Stomach smooth muscle (tissue), 2 donors: ENCODE data around the gene MRPS21.

Source experiments
- H3K27ac ChIP-seq: one replicate; pipeline ENCODE4 v1.7.0; 2013; ENCODE audit warnings: mild to moderate bottlenecking, low read length, inconsistent platforms
- H3K27me3 ChIP-seq, 2 donors: one replicate each; pipeline ENCODE4 v1.7.0; 2013; ENCODE audit warnings: low read length in 2 of 2; ENCODE audit not compliant: insufficient read depth in 2 of 2, control insufficient read depth in 1 of 2
- H3K36me3 ChIP-seq, 2 donors: one replicate each; pipeline ENCODE4 v1.7.0; 2013; ENCODE audit warnings: low read length in 2 of 2; ENCODE audit not compliant: control insufficient read depth in 2 of 2, insufficient read depth in 2 of 2
- H3K4me1 ChIP-seq: one replicate; pipeline ENCODE4 v1.7.0; 2013; ENCODE audit warnings: low read length; ENCODE audit not compliant: control insufficient read depth, insufficient read depth
- H3K4me3 ChIP-seq, 2 donors: one replicate each; pipeline ENCODE4 v1.7.0; 2013; ENCODE audit warnings: low read length in 2 of 2
- H3K9ac ChIP-seq, 2 donors: one replicate each; pipeline ENCODE4 v1.7.0; 2013; ENCODE audit warnings: low read length in 2 of 2, mild to moderate bottlenecking in 1 of 2
- H3K9me3 ChIP-seq, 2 donors: one replicate each; pipeline ENCODE4 v1.7.0; 2013; ENCODE audit warnings: low read length in 2 of 2; ENCODE audit not compliant: control insufficient read depth in 2 of 2
- donor health status: healthy.
- donor health status: Pancreatic carcinoma.

The MRPS21 gene

GRCh38 chr1:150263549-150263948 is 30.1 kb upstream of the MRPS21 start:
- no peak overlapping the region for H3K27ac ChIP-seq
- H3K9me3 ChIP-seq = no peaks in the 10 kb centered on the region
- H3K27me3 ChIP-seq = no peaks in the 10 kb centered on the region
- peaks cover 33% of the 10 kb centered on the region for H3K4me1 ChIP-seq
- no peak overlapping the region for H3K9ac ChIP-seq
- H3K36me3 ChIP-seq = peaks cover 23 to 25% of the 10 kb centered on the region in 2 donors
- no peak overlapping the region for H3K4me3 ChIP-seq

GRCh38 chr1:150267896-150268295 is 25.8 kb upstream of the MRPS21 start:
- peak overlapping the region; percentile 76 to 97 for H3K4me3 ChIP-seq
- no peaks in the 10 kb centered on the region for H3K9me3 ChIP-seq
- peak overlapping the region; percentile 93 to 97 for H3K9ac ChIP-seq
- H3K4me1 ChIP-seq = peaks cover 25% of the 10 kb centered on the region
- H3K27me3 ChIP-seq = no peaks in the 10 kb centered on the region
- H3K36me3 ChIP-seq = peaks cover 23 to 25% of the 10 kb centered on the region in 2 donors
- peak overlapping the region; percentile 94 for H3K27ac ChIP-seq

GRCh38 chr1:150268340-150268704 is 25.3 kb upstream of the MRPS21 start:
- H3K4me1 ChIP-seq = peaks cover 29% of the 10 kb centered on the region
- H3K9ac ChIP-seq = peak overlapping the region; percentile 93 to 97
- peak overlapping the region; percentile 76 to 97 for H3K4me3 ChIP-seq
- H3K9me3 ChIP-seq = no peaks in the 10 kb centered on the region
- no peaks in the 10 kb centered on the region for H3K27me3 ChIP-seq
- peaks cover 23 to 25% of the 10 kb centered on the region in 2 donors for H3K36me3 ChIP-seq
- peak overlapping the region; percentile 94 for H3K27ac ChIP-seq

- no peaks in the 10 kb centered on the region for H3K27me3 ChIP-seq
- peaks cover 29% of the 10 kb centered on the region for H3K4me1 ChIP-seq
- no peaks in the 10 kb centered on the region for H3K9me3 ChIP-seq
- H3K9ac ChIP-seq = peak within 1 kb of the TSS; percentile 93 to 97
- H3K36me3 ChIP-seq = peaks cover 23 to 25% of the 10 kb centered on the region in 2 donors
- peak within 1 kb of the TSS; percentile 94 for H3K27ac ChIP-seq
- peak within 1 kb of the TSS; percentile 76 to 97 for H3K4me3 ChIP-seq
Measured at GRCh38 chr1:150268705-150269403, 24.8 kb upstream of the MRPS21 start, which contains the start of gene APH1A. APH1A (minus strand) TSS chr1:150269016; CDS start chr1:150268810, 206 bp downstream.

GRCh38 chr1:150269451-150269850 is 24.2 kb upstream of the MRPS21 start:
- Histone ChIP-seq H3K4me3 (peak overlapping the region; percentile 76 to 97), H3K9ac (peak overlapping the region; percentile 84 to 93), H3K36me3 (peaks cover 23% of the 10 kb centered on the region in 2 donors), H3K4me1 (peaks cover 29% of the 10 kb centered on the region), H3K9me3 (no peaks in the 10 kb centered on the region), H3K27ac (peak overlapping the region; percentile 94), H3K27me3 (no peaks in the 10 kb centered on the region)

GRCh38 chr1:150271291-150271959 is 22.2 kb upstream of the MRPS21 start:
- no peak overlapping the region for H3K27ac ChIP-seq
- H3K27me3 ChIP-seq = no peaks in the 10 kb centered on the region

GRCh38 chr1:150273311-150273710 is 20.4 kb upstream of the MRPS21 start:
- H3K36me3 ChIP-seq = no peaks in the 10 kb centered on the region
- H3K27me3 ChIP-seq = no peaks in the 10 kb centered on the region
- H3K9ac ChIP-seq = peak overlapping the region in 1 of 2 donors; percentile 45
- no peak overlapping the region for H3K27ac ChIP-seq
- H3K4me3 ChIP-seq = peak overlapping the region in 1 of 2 donors; percentile 64
- peaks cover 14% of the 10 kb centered on the region for H3K4me1 ChIP-seq
- H3K9me3 ChIP-seq = no peaks in the 10 kb centered on the region

More at GRCh38 chr1:150271291-150271959, 22.2 kb upstream of the MRPS21 start:
- H3K4me1 ChIP-seq = peaks cover 29% of the 10 kb centered on the region
- no peak overlapping the region for H3K4me3 ChIP-seq
- H3K9ac ChIP-seq = no peak overlapping the region
- no peaks in the 10 kb centered on the region for H3K9me3 ChIP-seq
- peaks cover 7 to 8% of the 10 kb centered on the region in 2 donors for H3K36me3 ChIP-seq

GRCh38 chr1:150280138-150280707 is 13.4 kb upstream of the MRPS21 start:
- Histone ChIP-seq H3K9ac (peak overlapping the region; percentile 98 to 99), H3K27me3 (no peaks in the 10 kb centered on the region), H3K9me3 (no peaks in the 10 kb centered on the region), H3K4me3 (peak overlapping the region in 1 of 2 donors; percentile 88), H3K36me3 (peaks cover 6 to 7% of the 10 kb centered on the region in 2 donors), H3K27ac (peak overlapping the region; percentile 99), H3K4me1 (peaks cover 40% of the 10 kb centered on the region)

GRCh38 chr1:150281221-150281757 is 12.4 kb upstream of the MRPS21 start:
- Histone ChIP-seq H3K9me3 (no peaks in the 10 kb centered on the region), H3K27me3 (no peaks in the 10 kb centered on the region), H3K4me1 (peaks cover 40% of the 10 kb centered on the region), H3K36me3 (peaks cover 8 to 9% of the 10 kb centered on the region in 2 donors), H3K4me3 (peak overlapping the region; percentile 66 to 88), H3K9ac (peak overlapping the region; percentile 98 to 99), H3K27ac (peak overlapping the region; percentile 99)

GRCh38 chr1:150281758-150282557 is 11.7 kb upstream of the MRPS21 start, which contains the start of gene CIART:
CIART (plus strand) TSS chr1:150282554; CDS start chr1:150283268, 714 bp downstream.
- peak within 1 kb of the TSS; percentile 99 for H3K27ac ChIP-seq
- peaks cover 13% of the 10 kb centered on the region in 2 donors for H3K36me3 ChIP-seq
- peak within 1 kb of the TSS; percentile 98 to 99 for H3K9ac ChIP-seq
- H3K4me1 ChIP-seq = peaks cover 40% of the 10 kb centered on the region
- no peaks in the 10 kb centered on the region for H3K9me3 ChIP-seq
- no peaks in the 10 kb centered on the region for H3K27me3 ChIP-seq
- H3K4me3 ChIP-seq = peak within 1 kb of the TSS; percentile 66 to 88
